ENCODE results near the gene KCNT1. TPM values are rescaled to one million over a fixed set of nuclear protein-coding genes. Genes with fewer than 3 reads are reported as not detected.

The KCNT1 gene
- total RNA-seq, 1 donor from 2014 or later: not detected

DNA sequence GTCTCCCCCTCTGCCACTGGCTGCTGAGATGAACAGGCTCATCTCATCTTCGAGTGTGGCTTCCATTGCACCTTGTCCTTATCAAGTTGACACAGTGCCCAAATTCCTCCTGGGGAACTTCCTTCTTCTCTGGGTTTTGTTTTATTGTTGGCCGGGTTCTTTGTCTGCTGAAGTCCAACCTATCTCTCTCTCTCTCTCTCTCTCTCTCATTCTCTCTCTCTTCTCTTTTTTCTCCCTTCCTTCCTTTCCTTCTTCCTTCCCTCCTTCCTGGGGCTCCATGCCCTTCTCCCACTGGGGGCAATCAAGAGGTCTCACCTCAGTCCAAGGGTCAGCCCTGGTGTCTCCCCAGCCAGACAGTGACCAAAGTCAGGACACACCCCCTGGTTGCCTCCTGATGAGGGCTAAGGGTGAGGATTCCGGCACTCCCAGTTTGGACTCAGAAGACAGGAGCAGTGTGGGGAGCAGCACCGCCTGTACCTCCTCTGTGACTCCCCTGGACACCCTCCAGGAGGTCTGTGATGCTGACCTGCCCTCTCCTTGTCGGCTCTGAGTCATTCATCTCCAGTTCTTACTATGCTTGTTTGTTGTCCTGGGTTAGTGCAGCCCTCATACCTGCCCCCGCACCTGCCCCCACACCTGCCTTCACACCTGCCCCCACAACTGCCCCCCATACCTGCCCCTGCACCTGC, 30.7 kb downstream of the KCNT1 start:
- no peak for DNase-seq
- Mint-ChIP-seq H3K27ac (no peak overlapping the region), H3K27me3 (peaks cover 5% of the 10 kb centered on the region), H3K36me3 (ENCODE audit: low read depth) (no peaks in the 10 kb centered on the region), H3K4me3 (no peak overlapping the region), H3K4me1 (no peaks in the 10 kb centered on the region), H3K9me3 (peaks cover 13% of the 10 kb centered on the region)
- intact Hi-C loops (cut with micrococcal nuclease): no loop called here

DNA sequence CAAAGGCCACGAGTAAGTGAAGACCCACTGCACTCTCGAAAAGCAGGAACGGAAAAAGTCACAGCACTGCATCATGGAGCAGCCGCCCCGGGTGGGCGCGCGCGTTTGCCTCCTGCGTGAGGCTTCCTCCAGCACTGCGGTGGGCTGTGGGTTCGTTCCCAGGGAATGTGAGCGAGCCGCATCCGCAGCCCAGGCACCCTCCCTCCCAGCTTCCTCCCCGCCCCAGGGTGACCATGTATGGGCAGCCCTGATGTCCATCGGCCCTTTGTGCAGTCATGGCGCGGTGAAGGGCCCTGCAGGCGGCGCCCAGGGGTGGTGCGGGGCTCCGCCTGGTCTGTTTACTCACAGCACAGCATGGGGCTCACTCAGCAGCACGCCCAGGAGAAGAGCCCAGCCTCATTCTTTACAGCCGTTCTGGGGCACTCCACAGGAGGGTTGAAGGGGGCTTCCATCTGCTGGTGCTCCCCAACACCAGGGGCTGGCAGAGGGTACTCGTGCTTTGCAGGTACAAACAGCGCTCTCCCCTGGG, 32.7 kb downstream of the KCNT1 start:
- intact Hi-C loops (cut with micrococcal nuclease): no loop called here
- H3K9me3 Mint-ChIP-seq: peaks cover 13% of the 10 kb centered on the region
- H3K4me1 Mint-ChIP-seq: no peaks in the 10 kb centered on the region
- no peak for DNase-seq
- H3K27ac Mint-ChIP-seq: no peak overlapping the region
- peaks cover 4% of the 10 kb centered on the region for H3K27me3 Mint-ChIP-seq
- H3K36me3 Mint-ChIP-seq (ENCODE audit: low read depth): no peaks in the 10 kb centered on the region
- no peak overlapping the region for H3K4me3 Mint-ChIP-seq

DNA sequence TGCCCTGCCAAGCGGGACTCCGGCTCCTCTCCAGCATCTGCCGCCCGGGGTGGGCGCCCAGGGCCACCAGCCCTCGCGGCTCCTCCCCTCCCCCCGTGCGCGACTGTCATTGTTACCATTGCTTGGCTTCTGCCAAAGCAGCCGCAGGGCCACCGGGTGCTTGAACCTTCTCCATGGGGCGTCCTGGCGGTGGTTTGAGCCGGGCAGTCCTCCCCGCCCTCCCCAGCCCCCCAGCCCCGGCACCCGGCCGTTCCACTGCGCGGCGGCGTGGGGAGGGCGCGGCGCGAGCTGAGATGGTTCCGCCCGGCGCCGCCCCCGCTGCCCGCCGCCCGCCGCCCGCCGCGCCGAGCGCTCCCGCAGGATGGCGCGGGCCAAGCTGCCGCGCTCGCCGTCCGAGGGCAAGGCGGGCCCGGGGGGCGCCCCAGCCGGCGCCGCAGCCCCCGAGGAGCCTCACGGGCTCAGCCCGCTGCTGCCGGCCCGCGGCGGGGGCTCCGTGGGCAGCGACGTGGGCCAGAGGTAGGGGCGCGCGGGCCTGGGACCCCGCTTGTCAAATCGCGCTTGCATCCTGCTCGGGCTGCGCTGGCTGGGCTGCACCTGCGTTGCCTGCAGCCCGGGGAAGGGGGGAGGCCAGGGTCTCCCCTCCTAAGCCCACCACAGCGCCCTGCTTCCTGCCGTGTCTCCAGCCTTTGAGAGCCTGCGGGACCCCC, 34.4 kb downstream of the KCNT1 start:
- Mint-ChIP-seq H3K9me3 (peaks cover 9% of the 10 kb centered on the region), H3K27me3 (peaks cover 4% of the 10 kb centered on the region), H3K27ac (no peak overlapping the region), H3K4me1 (no peaks in the 10 kb centered on the region), H3K4me3 (no peak overlapping the region), H3K36me3 (ENCODE audit: low read depth) (no peaks in the 10 kb centered on the region)
- DNase-seq: no peak
- intact Hi-C loops (cut with micrococcal nuclease): no loop called here

DNA sequence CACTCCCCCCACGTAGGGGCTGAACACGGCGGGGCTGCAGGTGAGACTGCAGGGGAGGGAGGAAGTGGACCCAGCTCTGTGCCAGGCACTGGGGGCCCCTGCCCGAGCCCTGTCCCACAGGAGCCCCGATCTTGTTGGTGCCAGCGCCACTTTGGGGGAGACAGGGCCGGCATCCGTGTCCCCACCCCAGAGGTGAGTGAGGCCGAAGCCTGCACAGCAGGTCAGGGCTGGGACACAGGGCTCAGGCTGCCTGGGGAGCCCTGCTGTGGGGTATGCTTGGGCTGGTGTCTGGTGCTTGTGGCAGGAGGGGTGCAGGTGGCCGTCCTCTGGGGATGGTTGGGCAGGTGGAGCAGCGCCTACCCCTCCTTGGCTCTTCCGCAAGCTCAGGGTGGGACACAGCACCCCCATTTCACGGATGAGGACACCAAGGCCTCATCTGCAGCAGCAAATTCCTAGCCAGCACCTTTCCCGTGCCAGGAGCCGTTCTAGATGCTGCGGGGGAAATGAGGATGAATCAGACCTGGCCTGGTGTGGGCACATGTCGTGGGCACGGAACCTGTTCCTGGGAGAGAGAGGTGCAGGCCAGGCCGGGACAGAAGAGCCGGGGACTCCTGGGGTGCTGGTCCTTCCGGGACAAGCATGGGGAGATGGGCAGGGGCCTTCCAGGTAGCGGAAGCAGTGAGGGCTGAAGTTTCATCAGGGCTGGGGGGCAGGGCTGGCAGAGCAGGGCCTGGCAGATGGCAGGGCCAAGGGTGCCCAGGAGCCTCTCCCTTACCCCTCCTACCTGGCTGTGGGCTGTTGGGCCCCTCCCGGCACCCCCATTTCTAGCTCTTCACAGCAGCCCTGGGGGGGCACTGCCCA, 35.2 kb downstream of the KCNT1 start:
- no peak overlapping the region for H3K27ac Mint-ChIP-seq
- intact Hi-C loops (cut with micrococcal nuclease): no loop called here
- H3K27me3 Mint-ChIP-seq: peaks cover 4% of the 10 kb centered on the region
- no peak overlapping the region for H3K4me3 Mint-ChIP-seq
- H3K36me3 Mint-ChIP-seq (ENCODE audit: low read depth): no peaks in the 10 kb centered on the region
- H3K4me1 Mint-ChIP-seq: no peaks in the 10 kb centered on the region
- DNase-seq: no peak
- H3K9me3 Mint-ChIP-seq: peaks cover 6% of the 10 kb centered on the region

DNA sequence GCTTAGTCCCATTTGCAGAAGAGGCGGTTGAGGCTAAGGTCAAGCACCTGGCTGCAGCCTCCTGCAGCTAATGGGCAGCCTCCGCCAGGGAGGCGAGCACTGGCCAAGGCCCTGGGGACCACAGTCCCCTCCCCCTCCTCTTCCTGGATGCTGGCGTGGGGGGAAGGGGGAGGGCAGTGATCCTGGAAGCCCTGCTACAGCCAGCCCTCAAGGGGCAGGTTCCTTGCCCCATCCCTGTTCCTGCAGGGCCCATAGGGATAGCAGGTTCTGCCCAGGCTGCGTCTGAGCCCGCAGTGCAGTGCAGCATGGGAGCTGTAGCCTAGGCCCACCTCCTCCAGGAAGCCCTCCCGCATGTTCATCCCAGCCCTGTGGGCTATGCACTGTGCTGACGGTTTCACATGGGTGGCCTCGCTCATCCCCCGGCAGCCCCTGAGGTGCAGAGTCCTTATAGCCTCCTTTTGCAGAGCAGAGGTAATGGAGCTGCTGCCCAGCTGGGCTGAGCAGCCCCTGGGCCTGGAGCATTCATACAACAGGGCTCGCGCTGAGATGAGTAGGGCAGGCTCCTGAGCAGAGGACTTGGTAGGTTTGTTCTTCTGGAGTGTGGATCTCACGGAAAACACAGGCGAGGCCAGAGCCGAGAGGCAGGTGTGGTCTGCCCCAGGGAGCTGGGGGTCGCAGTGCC, 36.0 kb downstream of the KCNT1 start:
- no peaks in the 10 kb centered on the region for H3K9me3 Mint-ChIP-seq
- no peaks in the 10 kb centered on the region for H3K4me1 Mint-ChIP-seq
- H3K36me3 Mint-ChIP-seq (ENCODE audit: low read depth): no peaks in the 10 kb centered on the region
- no peak for DNase-seq
- no peak overlapping the region for H3K4me3 Mint-ChIP-seq
- intact Hi-C loops (cut with micrococcal nuclease): no loop called here
- no peak overlapping the region for H3K27ac Mint-ChIP-seq
- H3K27me3 Mint-ChIP-seq: peaks cover 4% of the 10 kb centered on the region

DNA sequence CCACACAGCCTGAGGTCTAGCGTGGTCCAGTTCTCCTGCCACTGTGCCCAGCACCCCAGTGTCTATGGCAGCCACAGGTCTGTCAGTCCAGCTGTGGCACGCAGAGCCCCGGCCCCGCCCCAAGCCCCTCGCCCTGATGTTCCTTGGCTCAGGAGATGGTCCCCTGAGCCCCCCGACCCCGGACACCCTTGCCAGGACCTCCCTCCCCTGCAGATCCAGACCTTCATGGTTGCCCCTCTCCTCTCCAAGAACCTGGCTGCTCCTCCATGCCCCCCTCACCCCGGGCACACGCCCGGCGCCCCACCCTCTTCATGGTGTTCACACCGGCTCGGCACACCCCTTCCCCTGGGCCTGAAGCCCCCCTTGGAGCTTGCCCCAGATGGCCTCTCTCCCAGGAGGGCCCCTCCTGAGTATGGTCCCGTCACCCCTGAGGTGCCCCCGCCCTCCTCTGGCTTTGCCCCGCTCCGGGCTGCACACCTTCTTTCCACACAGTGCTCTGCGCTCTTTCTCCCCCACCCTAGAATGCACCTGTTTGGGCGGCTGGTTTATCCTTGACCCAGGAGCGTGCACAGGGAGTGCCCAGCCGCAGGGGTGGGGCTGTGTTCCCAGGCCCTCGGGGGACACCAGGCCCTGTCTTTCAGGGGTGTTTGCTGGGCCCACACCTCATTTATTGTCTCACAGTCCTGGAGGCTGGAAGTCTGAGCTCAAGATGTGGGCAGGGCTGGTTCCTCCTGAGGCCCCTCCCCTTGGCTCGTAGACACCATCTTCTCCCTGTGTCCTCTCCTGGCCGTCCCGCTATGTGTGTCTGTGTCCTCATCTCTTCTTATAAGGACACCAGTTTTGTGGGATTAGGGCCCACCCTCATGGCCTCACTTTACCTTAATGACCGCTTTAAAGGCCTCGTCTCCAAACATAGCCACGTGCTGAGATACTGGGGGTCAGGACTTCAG, 37.6 kb downstream of the KCNT1 start:
- Mint-ChIP-seq H3K27me3 (peaks cover 4% of the 10 kb centered on the region), H3K4me1 (no peaks in the 10 kb centered on the region), H3K4me3 (no peak overlapping the region), H3K36me3 (ENCODE audit: low read depth) (no peaks in the 10 kb centered on the region), H3K27ac (no peak overlapping the region), H3K9me3 (no peaks in the 10 kb centered on the region)
- intact Hi-C loops (cut with micrococcal nuclease): no loop called here
- no peak for DNase-seq

DNA sequence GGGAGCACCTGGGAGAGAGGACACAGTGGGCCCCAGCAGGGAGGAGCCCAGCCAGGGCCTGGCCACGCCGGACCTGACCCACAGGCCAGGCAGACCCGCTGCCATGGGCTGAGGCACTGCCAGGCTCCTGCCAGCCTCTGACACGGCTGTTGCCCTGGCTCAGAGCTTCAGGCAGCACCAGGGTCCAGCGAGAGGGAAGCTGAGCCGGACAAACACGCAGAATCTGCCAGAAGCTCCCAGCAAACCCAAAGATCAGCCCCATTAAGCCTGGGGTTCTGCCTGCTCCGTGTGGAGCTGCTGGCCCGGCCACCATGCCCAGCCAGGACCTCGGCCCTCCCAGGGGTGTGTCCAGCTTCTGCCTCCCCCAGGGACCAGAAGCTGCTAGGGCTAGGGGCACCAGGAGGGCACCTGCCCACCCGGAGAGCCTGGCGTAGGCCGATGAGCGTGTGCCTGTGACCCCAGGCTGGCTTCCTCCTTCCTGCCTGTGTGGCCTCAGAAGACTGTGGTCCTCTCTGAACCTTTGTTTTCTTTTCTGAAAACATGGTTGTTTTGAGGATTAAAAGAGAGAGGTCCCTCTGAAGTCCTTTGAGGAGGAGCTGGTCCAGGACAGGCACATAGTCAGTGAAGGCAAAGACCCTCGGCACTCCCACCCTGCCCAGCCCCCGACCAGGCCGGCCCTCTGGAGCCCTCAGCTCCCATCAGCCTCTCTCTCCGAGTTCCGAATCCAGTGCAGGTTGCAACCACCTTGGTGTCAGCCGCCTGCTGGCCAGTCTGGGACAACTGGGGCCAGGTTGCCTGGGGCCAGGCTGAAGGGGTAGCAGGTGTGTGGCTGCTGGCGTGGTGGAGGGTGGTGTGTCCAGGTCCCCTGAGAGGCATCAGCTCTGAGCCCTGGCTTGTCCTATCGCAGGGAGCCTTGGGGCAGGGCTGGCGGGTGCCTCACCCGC, 39.6 kb downstream of the KCNT1 start:
- H3K9me3 Mint-ChIP-seq: no peaks in the 10 kb centered on the region
- DNase-seq: no peak
- peaks cover 4% of the 10 kb centered on the region for H3K27me3 Mint-ChIP-seq
- no peaks in the 10 kb centered on the region for H3K4me1 Mint-ChIP-seq
- no peak overlapping the region for H3K4me3 Mint-ChIP-seq
- intact Hi-C loops (cut with micrococcal nuclease): no loop called here
- no peaks in the 10 kb centered on the region for H3K36me3 Mint-ChIP-seq (ENCODE audit: low read depth)
- H3K27ac Mint-ChIP-seq: no peak overlapping the region

DNA sequence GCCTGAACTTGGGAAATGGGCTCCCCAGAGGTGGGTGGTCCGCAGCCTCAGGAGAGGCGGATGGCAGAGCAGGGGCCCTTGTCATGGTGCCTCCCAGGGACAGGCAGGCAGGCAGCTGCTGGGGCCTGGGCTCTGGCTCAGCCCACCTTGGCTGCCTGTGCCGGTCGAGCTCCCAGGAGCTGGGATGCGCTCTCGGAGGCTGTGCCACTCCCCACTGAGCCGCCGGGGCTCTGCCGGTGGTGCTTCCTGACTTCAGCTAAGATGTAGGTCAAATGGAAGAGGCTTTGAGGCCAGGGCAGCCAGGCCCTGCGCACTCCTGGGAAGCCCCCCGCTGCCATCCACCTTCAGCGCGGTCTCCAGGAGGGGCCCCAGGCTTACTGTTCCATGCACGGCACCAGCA, 41.0 kb downstream of the KCNT1 start:
- H3K36me3 Mint-ChIP-seq (ENCODE audit: low read depth): no peaks in the 10 kb centered on the region
- intact Hi-C loops (cut with micrococcal nuclease): no loop called here
- no peak overlapping the region for H3K4me3 Mint-ChIP-seq
- H3K4me1 Mint-ChIP-seq: no peaks in the 10 kb centered on the region
- H3K27ac Mint-ChIP-seq: no peak overlapping the region
- no peaks in the 10 kb centered on the region for H3K9me3 Mint-ChIP-seq
- DNase-seq: no peak
- no peaks in the 10 kb centered on the region for H3K27me3 Mint-ChIP-seq

DNA sequence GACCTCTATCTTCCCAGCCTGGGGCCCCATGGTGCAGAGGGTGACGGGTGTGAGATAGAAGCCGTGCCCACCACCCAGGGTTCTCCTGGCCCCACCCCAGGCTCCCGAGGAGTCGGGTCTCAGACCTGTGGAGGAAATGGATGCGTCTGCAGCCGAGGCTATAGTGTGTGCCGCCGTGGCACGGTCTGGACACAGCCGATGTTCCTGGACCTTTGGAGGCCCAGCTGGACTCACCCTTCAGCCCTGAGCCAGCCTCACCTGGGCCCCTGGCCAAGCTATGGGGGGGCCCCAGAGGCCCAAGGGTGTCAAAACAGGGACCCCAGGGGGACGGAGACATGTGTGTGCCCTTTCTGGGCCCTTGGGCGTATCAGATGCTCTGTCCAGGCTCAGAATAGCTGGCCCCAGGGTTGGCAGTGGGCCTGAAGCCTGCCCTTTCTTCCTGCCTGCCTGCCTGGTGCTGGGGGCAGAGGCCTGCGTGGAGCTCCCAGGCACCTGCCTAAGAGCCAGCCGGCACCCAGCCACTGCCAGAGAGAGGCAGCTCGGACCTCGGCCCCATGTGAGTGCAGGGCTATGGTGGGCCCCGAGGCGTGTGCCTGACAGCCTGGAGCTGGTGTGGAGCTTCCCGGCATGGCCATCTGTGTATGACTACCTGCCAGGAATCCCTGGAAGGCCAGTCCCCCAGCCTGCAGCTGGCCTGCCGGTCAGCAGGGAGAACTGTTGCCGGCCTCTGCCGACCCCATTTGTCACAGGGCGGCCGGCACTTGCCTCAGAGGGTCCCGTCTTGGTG, 41.8 kb downstream of the KCNT1 start:
- Mint-ChIP-seq H3K36me3 (ENCODE audit: low read depth) (no peaks in the 10 kb centered on the region), H3K27me3 (no peaks in the 10 kb centered on the region), H3K9me3 (no peaks in the 10 kb centered on the region), H3K4me1 (no peaks in the 10 kb centered on the region), H3K27ac (no peak overlapping the region), H3K4me3 (no peak overlapping the region)
- DNase-seq: no peak
- intact Hi-C loops (cut with micrococcal nuclease): no loop called here

DNA sequence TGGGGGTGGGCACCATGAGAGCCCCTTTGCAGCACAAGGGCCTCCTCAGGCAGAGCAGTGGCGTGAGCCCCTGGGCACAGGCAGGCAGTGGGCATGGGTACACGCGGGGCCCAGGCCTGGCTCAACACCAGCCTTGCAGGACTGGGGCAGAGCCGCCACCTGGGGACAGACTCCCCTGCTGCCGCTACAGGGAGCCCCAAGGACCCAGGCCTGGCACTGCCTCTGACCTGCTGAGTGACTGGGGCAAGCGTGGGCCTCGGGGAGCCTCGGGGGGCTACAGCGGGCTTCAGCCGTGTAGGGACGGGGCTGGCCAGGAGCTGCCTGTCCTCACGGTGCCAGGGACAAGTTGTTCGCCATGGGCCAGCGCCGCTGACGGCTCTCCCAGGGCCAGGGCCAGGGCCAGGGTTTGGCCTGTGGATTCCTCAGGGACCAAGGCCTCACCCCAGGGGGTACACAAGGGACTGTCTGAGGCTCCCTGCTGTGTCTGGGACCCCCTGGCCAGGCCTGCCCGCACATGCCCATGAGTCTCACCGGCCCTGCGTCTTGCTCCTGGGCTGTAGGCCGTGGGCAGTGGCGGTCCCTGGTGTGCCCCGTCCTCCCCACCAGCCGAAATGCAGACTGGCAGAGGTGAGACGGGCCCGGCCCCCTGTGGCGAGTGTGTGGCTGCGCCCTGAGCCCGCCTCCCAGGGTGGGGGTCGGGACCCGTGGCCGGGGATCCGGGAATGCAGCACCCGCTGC, 42.5 kb downstream of the KCNT1 start:
- Mint-ChIP-seq H3K36me3 (ENCODE audit: low read depth) (no peaks in the 10 kb centered on the region), H3K27me3 (no peaks in the 10 kb centered on the region), H3K27ac (no peak overlapping the region), H3K4me1 (no peaks in the 10 kb centered on the region), H3K9me3 (no peaks in the 10 kb centered on the region), H3K4me3 (no peak overlapping the region)
- intact Hi-C loops (cut with micrococcal nuclease): no loop called here
- no peak for DNase-seq

DNA sequence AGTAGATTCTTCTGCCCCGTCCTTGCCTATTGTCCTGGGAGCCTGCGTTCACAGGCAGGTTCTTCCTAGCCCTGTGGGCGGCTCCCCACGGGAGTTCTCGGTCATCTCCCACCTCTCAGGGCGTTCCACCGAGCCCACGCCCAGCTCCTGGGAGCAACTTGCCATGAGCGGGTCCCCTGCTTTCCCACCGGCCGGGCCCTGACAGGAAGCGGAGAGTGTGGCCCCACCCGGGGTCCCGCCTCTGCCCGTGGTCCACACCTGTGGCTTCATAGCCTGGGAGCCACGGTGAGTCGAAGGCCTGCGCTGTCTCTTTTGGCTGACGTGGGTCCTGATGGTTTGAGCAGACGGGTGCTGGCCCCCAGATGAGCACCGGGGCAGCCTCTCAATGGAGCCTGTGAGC, 43.2 kb downstream of the KCNT1 start:
- H3K4me3 Mint-ChIP-seq: no peak overlapping the region
- H3K27ac Mint-ChIP-seq: no peak overlapping the region
- H3K4me1 Mint-ChIP-seq: no peaks in the 10 kb centered on the region
- no peaks in the 10 kb centered on the region for H3K9me3 Mint-ChIP-seq
- no peak for DNase-seq
- no peaks in the 10 kb centered on the region for H3K27me3 Mint-ChIP-seq
- H3K36me3 Mint-ChIP-seq (ENCODE audit: low read depth): no peaks in the 10 kb centered on the region
- intact Hi-C loops (cut with micrococcal nuclease): no loop called here
